Upper lobe of left lung (tissue), 6 donors: Measurements from ENCODE around the gene ITGBL1. TPM values are rescaled to one million over a fixed set of nuclear protein-coding genes. Genes with fewer than 3 reads are reported as not detected.

Experiments used
- ATAC-seq, 2 donors: fragments of 200-7000 bp; cut with Tn5 transposase; one replicate each; pipeline ENCODE4 v1.9.1; 2022; ENCODE audit warnings: mild to moderate bottlenecking in 2 of 2, moderate library complexity in 2 of 2; ENCODE audit not compliant: low FRiP score in 2 of 2
- DNase-seq, 2 donors: peaks; one replicate each; pipeline ENCODE4 v3.0.0-alpha.2; 2019 to 2020
- H3K27ac ChIP-seq, 4 donors: fragments of 200-600 bp; sonication (generic); one replicate each; pipeline ENCODE4 v1.5.1; 2016 to 2019
- H3K27me3 ChIP-seq, 4 donors: fragments of 200-600 bp; sonication (generic); one replicate each; pipeline ENCODE4 v1.5.1; 2017 to 2019
- H3K36me3 ChIP-seq, 4 donors: fragments of 200-600 bp; sonication (generic); one replicate each; pipeline ENCODE4 v1.5.1; 2016 to 2019
- H3K4me1 ChIP-seq, 4 donors: fragments of 200-600 bp; sonication (generic); one replicate each; pipeline ENCODE4 v1.5.1; 2018 to 2019
- H3K4me3 ChIP-seq, 4 donors: fragments of 200-600 bp; sonication (generic); one replicate each; pipeline ENCODE4 v1.5.1; 2017 to 2019; ENCODE audit warnings: mild to moderate bottlenecking in 2 of 4, moderate library complexity in 1 of 4
- H3K9me3 ChIP-seq, 4 donors: fragments of 200-600 bp; sonication (generic); one replicate each; pipeline ENCODE4 v1.5.1; 2018 to 2019
- EP300 ChIP-seq, 4 donors: sonication (generic); formaldehyde crosslinking; IDR thresholded peaks; one replicate each; pipeline ENCODE4 v1.5.1; 2017; ENCODE audit warnings: antibody characterized with exemption in 4 of 4, control low read depth in 2 of 4
- POLR2A ChIP-seq, 4 donors: fragments of 450-650 bp; IDR thresholded peaks; one replicate each; pipeline ENCODE4 v1.5.1; 2016 to 2017; ENCODE audit warnings: antibody characterized with exemption in 4 of 4, mild to moderate bottlenecking in 2 of 4
- POLR2AphosphoS5 ChIP-seq, 2 donors: sonication (generic); formaldehyde crosslinking; IDR thresholded peaks; one replicate each; pipeline ENCODE4 v1.5.1; 2017; ENCODE audit warnings: antibody characterized with exemption in 2 of 2
- WGBS, 2 donors: methylation state at CpG; one replicate each; pipeline ENCODE4 v1.1.5; 2017 to 2018; 5-methylcytosine and 5-hydroxymethylcytosine counted together
- total RNA-seq, 6 donors: library from RNA; depleted of rRNA in 4 of 6; stranded (reverse); fragments of >200 nt in 4 of 6; gene quantifications; one replicate each; pipeline versions ENCODE4 v1.1.0 to v1.2.1, GENCODE V29; 2016 to 2021
- TF ChIP-seq, protein P1 (sequence below), 6 experiments: fragments of 450-650 bp in 4 of 6; fragments of 200-600 bp in 2 of 6; sonication (generic) in 2 of 6; IDR thresholded peaks; one replicate each; pipeline ENCODE4 v1.5.1; 2016 to 2019; ENCODE audit warnings: antibody characterized with exemption in 6 of 6
- donor health status: DM: no; HTN: no; CAD: no; lungs with moderate emphysema.
- donor health status: DM: no; HTN: yes; CAD: no; lungs with severe emphysema.

Gene ITGBL1
- total RNA-seq, 6 donors from 2014 or later = 5.2 to 51.9 (median 21.9) TPM

- H3K9me3 ChIP-seq = no peaks in the 10 kb centered on the region
- ATAC-seq = no peak
- H3K27ac ChIP-seq = no peak overlapping the region
- WGBS, 2 donors = 82 to 91% methylated on average over 3 of the region's 3 CpGs
- TF ChIP-seq POLR2A (IDR thresholded peaks at IDR 0.05) (no peak), EP300 (IDR thresholded peaks at IDR 0.05) (no peak), POLR2AphosphoS5 (IDR thresholded peaks at IDR 0.05) (no peak)
- TF ChIP-seq, protein P1, sequence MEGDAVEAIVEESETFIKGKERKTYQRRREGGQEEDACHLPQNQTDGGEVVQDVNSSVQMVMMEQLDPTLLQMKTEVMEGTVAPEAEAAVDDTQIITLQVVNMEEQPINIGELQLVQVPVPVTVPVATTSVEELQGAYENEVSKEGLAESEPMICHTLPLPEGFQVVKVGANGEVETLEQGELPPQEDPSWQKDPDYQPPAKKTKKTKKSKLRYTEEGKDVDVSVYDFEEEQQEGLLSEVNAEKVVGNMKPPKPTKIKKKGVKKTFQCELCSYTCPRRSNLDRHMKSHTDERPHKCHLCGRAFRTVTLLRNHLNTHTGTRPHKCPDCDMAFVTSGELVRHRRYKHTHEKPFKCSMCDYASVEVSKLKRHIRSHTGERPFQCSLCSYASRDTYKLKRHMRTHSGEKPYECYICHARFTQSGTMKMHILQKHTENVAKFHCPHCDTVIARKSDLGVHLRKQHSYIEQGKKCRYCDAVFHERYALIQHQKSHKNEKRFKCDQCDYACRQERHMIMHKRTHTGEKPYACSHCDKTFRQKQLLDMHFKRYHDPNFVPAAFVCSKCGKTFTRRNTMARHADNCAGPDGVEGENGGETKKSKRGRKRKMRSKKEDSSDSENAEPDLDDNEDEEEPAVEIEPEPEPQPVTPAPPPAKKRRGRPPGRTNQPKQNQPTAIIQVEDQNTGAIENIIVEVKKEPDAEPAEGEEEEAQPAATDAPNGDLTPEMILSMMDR (IDR thresholded peaks at IDR 0.05) = no peak
- DNase-seq = no peak
- no peak overlapping the region for H3K4me3 ChIP-seq
- H3K4me1 ChIP-seq = no peaks in the 10 kb centered on the region
- H3K27me3 ChIP-seq = no peaks in the 10 kb centered on the region
- H3K36me3 ChIP-seq = no peaks in the 10 kb centered on the region
These were observed 278.0 kb downstream of the ITGBL1 start for GRCh38 chr13:101730420-101731000.

- no peak overlapping the region for H3K4me3 ChIP-seq
These were observed 284.1 kb downstream of the ITGBL1 start for GRCh38 chr13:101736566-101736965.

GRCh38 chr13:101738336-101738735 lies 285.9 kb downstream of the ITGBL1 start:
- TF ChIP-seq POLR2A (IDR thresholded peaks at IDR 0.05) = no peak
- TF ChIP-seq, protein P1 (IDR thresholded peaks at IDR 0.05) = no peak
- no peak for TF ChIP-seq EP300 (IDR thresholded peaks at IDR 0.05)
- TF ChIP-seq POLR2AphosphoS5 (IDR thresholded peaks at IDR 0.05) = no peak
- WGBS, 2 donors = 85 to 91% methylated on average over 2 of the region's 2 CpGs
- H3K27me3 ChIP-seq = no peaks in the 10 kb centered on the region
- ATAC-seq (no peak), DNase-seq (no peak)
- no peaks in the 10 kb centered on the region for H3K9me3 ChIP-seq
- no peaks in the 10 kb centered on the region for H3K4me1 ChIP-seq
- no peak overlapping the region for H3K4me3 ChIP-seq
- H3K27ac ChIP-seq = no peak overlapping the region
- H3K36me3 ChIP-seq = no peaks in the 10 kb centered on the region

More at GRCh38 chr13:101736566-101736965, 284.1 kb downstream of the ITGBL1 start:
- Histone ChIP-seq H3K27ac (no peak overlapping the region), H3K27me3 (no peaks in the 10 kb centered on the region), H3K9me3 (no peaks in the 10 kb centered on the region), H3K4me1 (no peaks in the 10 kb centered on the region), H3K36me3 (no peaks in the 10 kb centered on the region)
- TF ChIP-seq, protein P1 (IDR thresholded peaks at IDR 0.05) = no peak
- no peak for TF ChIP-seq POLR2A (IDR thresholded peaks at IDR 0.05)
- no peak for TF ChIP-seq EP300 (IDR thresholded peaks at IDR 0.05)
- no peak for TF ChIP-seq POLR2AphosphoS5 (IDR thresholded peaks at IDR 0.05)
- WGBS, 2 donors = 44 to 48% methylated on average over 3 of the region's 3 CpGs
- DNase-seq (no peak), ATAC-seq (no peak)

GRCh38 chr13:101739382-101740178 lies 287.1 kb downstream of the ITGBL1 start:
- Histone ChIP-seq H3K4me3 (no peak overlapping the region), H3K27ac (no peak overlapping the region), H3K4me1 (no peaks in the 10 kb centered on the region), H3K36me3 (no peaks in the 10 kb centered on the region), H3K9me3 (no peaks in the 10 kb centered on the region), H3K27me3 (no peaks in the 10 kb centered on the region)
- TF ChIP-seq, protein P1 (IDR thresholded peaks at IDR 0.05) = no peak
- TF ChIP-seq POLR2AphosphoS5 (IDR thresholded peaks at IDR 0.05) = no peak
- TF ChIP-seq POLR2A (IDR thresholded peaks at IDR 0.05) = no peak
- TF ChIP-seq EP300 (IDR thresholded peaks at IDR 0.05) = no peak
- no peak for DNase-seq
- ATAC-seq = no peak
- 75 to 77% methylated on average over 9 of the region's 9 CpGs for WGBS, 2 donors
